SK-N-SH treated with all-trans-retinoic acid at 6 μM for 48 hours (cell line): ENCODE data around the gene AGPAT1.

Source experiments
- ATAC-seq: fragments of 200-7000 bp; cut with Tn5 transposase; 3 replicates; pipeline ENCODE4 v1.9.1; 2020; ENCODE audit warnings: mild to moderate bottlenecking, moderate library complexity
- ARNTL ChIP-seq: fragments of 450-650 bp; formaldehyde crosslinking; IDR thresholded peaks from 2 replicates; pipeline ENCODE4 v1.5.0; 2020; ENCODE audit warnings: low read depth, mild to moderate bottlenecking, moderate library complexity, borderline replicate concordance
- BACH2 ChIP-seq: fragments of 250-450 bp; sonication (Bioruptor Pico); IDR thresholded peaks from 2 replicates; pipeline ENCODE4 v1.9.0; 2021; ENCODE audit warnings: mild to moderate bottlenecking, borderline replicate concordance
- CREB5 ChIP-seq: fragments of 250-450 bp; sonication (Bioruptor Pico); IDR thresholded peaks from 2 replicates; pipeline ENCODE4 v1.5.1; 2020; ENCODE audit warnings: low read depth, mild to moderate bottlenecking, moderate library complexity
- CSDC2 ChIP-seq: fragments of 250-450 bp; sonication (Bioruptor Pico); IDR thresholded peaks from 2 replicates; pipeline ENCODE4 v1.5.0; 2020; ENCODE audit warnings: mild to moderate bottlenecking, moderate library complexity
- CSRNP3 ChIP-seq: fragments of 250-450 bp; sonication (Bioruptor Pico); IDR thresholded peaks from 2 replicates; pipeline ENCODE4 v1.5.1; 2021; ENCODE audit warnings: mild to moderate bottlenecking, moderate library complexity
- ESRRG ChIP-seq: fragments of 250-450 bp; sonication (Bioruptor Pico); IDR thresholded peaks from 2 replicates; pipeline ENCODE4 v1.6.1; 2021; ENCODE audit warnings: mild to moderate bottlenecking
- ISL1 ChIP-seq: fragments of 250-450 bp; sonication (Bioruptor Pico); IDR thresholded peaks from 2 replicates; pipeline ENCODE4 v2.1.2; 2022; ENCODE audit warnings: mild to moderate bottlenecking, moderate library complexity
- OSR1 ChIP-seq: fragments of 250-450 bp; sonication (Bioruptor Pico); IDR thresholded peaks from 2 replicates; pipeline ENCODE4 v1.8.0; 2022; ENCODE audit warnings: moderate library complexity, mild to moderate bottlenecking, inconsistent platforms
- PATZ1 ChIP-seq: fragments of 250-450 bp; sonication (Bioruptor Pico); IDR thresholded peaks from 2 replicates; pipeline ENCODE4 v1.8.0; 2020; ENCODE audit warnings: mild to moderate bottlenecking, moderate library complexity, borderline replicate concordance
- POU6F1 ChIP-seq: fragments of 250-450 bp; sonication (Bioruptor Pico); IDR thresholded peaks from 2 replicates; pipeline ENCODE4 v1.8.0; 2021; ENCODE audit warnings: low read depth, mild to moderate bottlenecking, moderate library complexity, borderline replicate concordance
- PPARA ChIP-seq: fragments of 250-450 bp; sonication (Bioruptor Pico); IDR thresholded peaks from 2 replicates; pipeline ENCODE4 v1.5.0; 2020; ENCODE audit warnings: mild to moderate bottlenecking, borderline replicate concordance
- RARB ChIP-seq: fragments of 250-450 bp; sonication (Bioruptor Pico); IDR thresholded peaks from 2 replicates; pipeline ENCODE4 v1.8.0; 2021; ENCODE audit warnings: mild to moderate bottlenecking, moderate library complexity
- SNAI2 ChIP-seq: fragments of 250-450 bp; sonication (Bioruptor Pico); IDR thresholded peaks from 2 replicates; pipeline ENCODE4 v1.5.0; 2020; ENCODE audit warnings: mild to moderate bottlenecking, moderate library complexity
- TCF4 ChIP-seq: fragments of 250-450 bp; sonication (Bioruptor Pico); IDR thresholded peaks from 2 replicates; pipeline ENCODE4 v1.8.0; 2021; ENCODE audit warnings: mild to moderate bottlenecking, moderate library complexity, borderline replicate concordance
- TSHZ2 ChIP-seq: fragments of 250-450 bp; sonication (Bioruptor Pico); IDR thresholded peaks from 2 replicates; pipeline ENCODE4 v1.5.0; 2020; ENCODE audit warnings: mild to moderate bottlenecking, moderate library complexity
- ZC3H10 ChIP-seq: fragments of 250-450 bp; sonication (Bioruptor Pico); IDR thresholded peaks from 2 replicates; pipeline ENCODE4 v1.5.1; 2021; ENCODE audit warnings: mild to moderate bottlenecking, moderate library complexity
- ZFP3 ChIP-seq: fragments of 250-450 bp; sonication (Bioruptor Pico); IDR thresholded peaks from 2 replicates; pipeline ENCODE4 v1.5.0; 2020; ENCODE audit warnings: mild to moderate bottlenecking, moderate library complexity
- ZFP30 ChIP-seq: fragments of 450-650 bp; formaldehyde crosslinking; IDR thresholded peaks from 2 replicates; pipeline ENCODE4 v1.5.0; 2022; ENCODE audit warnings: mild to moderate bottlenecking, moderate library complexity
- ZNF565 ChIP-seq: fragments of 450-650 bp; formaldehyde crosslinking; conservative IDR thresholded peaks from 2 replicates; pipeline ENCODE4 v1.5.0; 2020; ENCODE audit warnings: low read depth, mild to moderate bottlenecking, moderate library complexity
- ZNF70 ChIP-seq: fragments of 450-650 bp; formaldehyde crosslinking; IDR thresholded peaks from 2 replicates; pipeline ENCODE4 v1.5.0; 2020; ENCODE audit warnings: mild to moderate bottlenecking, moderate library complexity
- ZNF8 ChIP-seq: fragments of 450-650 bp; formaldehyde crosslinking; IDR thresholded peaks from 2 replicates; pipeline ENCODE4 v1.5.0; 2020; ENCODE audit warnings: mild to moderate bottlenecking, moderate library complexity

AGPAT1 gene

GRCh38 chr6:32151181-32151862 lies 24.6 kb downstream of the AGPAT1 start (continued):
- TF ChIP-seq ZFP3 (CRISPR knock-in tag): no peak
- TF ChIP-seq ZC3H10: no peak

- no peak for TF ChIP-seq BACH2 (CRISPR knock-in tag)
- TF ChIP-seq ZFP3 (CRISPR knock-in tag): no peak
- TF ChIP-seq ESRRG: no peak
- TF ChIP-seq ZNF8 (CRISPR knock-in tag): no peak
- no peak for TF ChIP-seq OSR1 (CRISPR knock-in tag)
- TF ChIP-seq TCF4 (CRISPR knock-in tag): no peak
- no peak for TF ChIP-seq POU6F1 (CRISPR knock-in tag)
- TF ChIP-seq PPARA (CRISPR knock-in tag): no peak
- no peak for TF ChIP-seq TSHZ2 (CRISPR knock-in tag)
- TF ChIP-seq ZC3H10: no peak
- no peak for TF ChIP-seq RARB
- no peak for TF ChIP-seq ZFP30 (CRISPR knock-in tag)
- TF ChIP-seq SNAI2 (CRISPR knock-in tag): no peak
- no peak for TF ChIP-seq ZNF70
- no peak for TF ChIP-seq CSDC2 (CRISPR knock-in tag)
- ATAC-seq: no peak
Measured at GRCh38 chr6:32149932-32150870, 25.7 kb downstream of the AGPAT1 start.

- ATAC-seq: no peak
- TF ChIP-seq ARNTL (CRISPR knock-in tag) (no peak), CREB5 (no peak), SNAI2 (CRISPR knock-in tag) (no peak), ZNF565 (CRISPR knock-in tag) (no peak), TCF4 (CRISPR knock-in tag) (no peak)
Measured at GRCh38 chr6:32149092-32149755, 26.7 kb downstream of the AGPAT1 start.

- ATAC-seq: no peak
- TF ChIP-seq ZNF8 (CRISPR knock-in tag) (no peak), PPARA (CRISPR knock-in tag) (no peak), BACH2 (CRISPR knock-in tag) (no peak), CSRNP3 (CRISPR knock-in tag) (no peak), PATZ1 (CRISPR knock-in tag) (no peak), POU6F1 (CRISPR knock-in tag) (no peak), CSDC2 (CRISPR knock-in tag) (no peak), ARNTL (CRISPR knock-in tag) (no peak), ISL1 (CRISPR knock-in tag) (no peak), ZNF565 (CRISPR knock-in tag) (no peak), ZC3H10 (no peak)
Measured at GRCh38 chr6:32148289-32149091, 27.4 kb downstream of the AGPAT1 start.
